Measurements from ENCODE around the gene FBXO46. TPM values are rescaled to one million over a fixed set of nuclear protein-coding genes. Genes with fewer than 3 reads are reported as not detected.

FBXO46 gene
- total and polyA plus RNA-seq, 2 of the 4 experiments (the other 2 are of a cell fraction): 3.0 to 6.8 TPM

DNA sequence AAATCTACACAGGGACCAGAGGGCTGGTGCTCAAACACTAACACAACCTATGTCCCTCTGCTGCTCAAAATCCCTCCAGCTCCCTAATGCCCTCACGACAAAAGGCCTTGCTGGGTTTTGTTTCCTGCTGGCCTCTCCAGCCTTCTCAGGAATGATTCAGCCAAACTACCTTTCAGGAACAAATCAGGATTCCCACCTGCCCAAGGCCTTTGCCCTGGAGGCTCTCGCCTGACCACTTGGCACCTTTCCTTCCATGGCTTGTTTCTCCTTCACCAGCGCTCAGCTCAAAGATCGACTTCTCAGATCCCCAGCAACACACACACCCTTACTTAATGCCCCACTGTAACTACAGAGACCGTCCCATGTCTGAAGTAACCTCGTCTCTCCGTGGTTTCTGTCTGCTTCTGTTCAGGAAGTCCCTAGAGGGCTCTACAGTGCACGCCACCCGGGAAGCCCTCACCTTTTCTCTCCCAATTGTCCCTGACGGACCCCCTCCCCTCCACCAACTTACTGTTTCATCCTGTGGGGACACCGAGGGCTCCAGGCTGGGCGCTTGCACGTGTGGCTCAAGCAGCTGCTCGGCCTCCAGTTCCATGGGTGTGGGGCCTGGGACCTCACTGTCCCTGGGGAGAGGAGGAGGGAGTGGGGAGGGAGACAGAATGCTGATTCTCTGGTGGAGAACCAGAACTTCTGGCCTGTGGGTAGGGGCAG lies 41.6 kb upstream of the FBXO46 start:
- TF ChIP-seq POLR2A (IDR thresholded peaks at IDR 0.05; ENCODE audit: low read depth, low read length): no peak
- TF ChIP-seq RCOR1 (IDR thresholded peaks at IDR 0.05; ENCODE audit: insufficient replicate concordance, low read length): no peak
- TF ChIP-seq, protein P1, sequence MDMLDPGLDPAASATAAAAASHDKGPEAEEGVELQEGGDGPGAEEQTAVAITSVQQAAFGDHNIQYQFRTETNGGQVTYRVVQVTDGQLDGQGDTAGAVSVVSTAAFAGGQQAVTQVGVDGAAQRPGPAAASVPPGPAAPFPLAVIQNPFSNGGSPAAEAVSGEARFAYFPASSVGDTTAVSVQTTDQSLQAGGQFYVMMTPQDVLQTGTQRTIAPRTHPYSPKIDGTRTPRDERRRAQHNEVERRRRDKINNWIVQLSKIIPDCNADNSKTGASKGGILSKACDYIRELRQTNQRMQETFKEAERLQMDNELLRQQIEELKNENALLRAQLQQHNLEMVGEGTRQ (IDR thresholded peaks at IDR 0.05; ENCODE audit: low read depth, low read length): no peak
- TF ChIP-seq MAFK (IDR thresholded peaks at IDR 0.05; ENCODE audit: low read depth, low read length): no peak
- no peak for TF ChIP-seq RFX5 (IDR thresholded peaks at IDR 0.05; ENCODE audit: low read depth, low read length)
- TF ChIP-seq MAZ (IDR thresholded peaks at IDR 0.05; ENCODE audit: borderline replicate concordance, low read depth, low read length): no peak
- no peak for TF ChIP-seq CEBPB (IDR thresholded peaks at IDR 0.05; ENCODE audit: low read depth, low read length)
- no peak for TF ChIP-seq FOS (IDR thresholded peaks at IDR 0.05; ENCODE audit: low read depth, low read length)
- TF ChIP-seq, protein P2, sequence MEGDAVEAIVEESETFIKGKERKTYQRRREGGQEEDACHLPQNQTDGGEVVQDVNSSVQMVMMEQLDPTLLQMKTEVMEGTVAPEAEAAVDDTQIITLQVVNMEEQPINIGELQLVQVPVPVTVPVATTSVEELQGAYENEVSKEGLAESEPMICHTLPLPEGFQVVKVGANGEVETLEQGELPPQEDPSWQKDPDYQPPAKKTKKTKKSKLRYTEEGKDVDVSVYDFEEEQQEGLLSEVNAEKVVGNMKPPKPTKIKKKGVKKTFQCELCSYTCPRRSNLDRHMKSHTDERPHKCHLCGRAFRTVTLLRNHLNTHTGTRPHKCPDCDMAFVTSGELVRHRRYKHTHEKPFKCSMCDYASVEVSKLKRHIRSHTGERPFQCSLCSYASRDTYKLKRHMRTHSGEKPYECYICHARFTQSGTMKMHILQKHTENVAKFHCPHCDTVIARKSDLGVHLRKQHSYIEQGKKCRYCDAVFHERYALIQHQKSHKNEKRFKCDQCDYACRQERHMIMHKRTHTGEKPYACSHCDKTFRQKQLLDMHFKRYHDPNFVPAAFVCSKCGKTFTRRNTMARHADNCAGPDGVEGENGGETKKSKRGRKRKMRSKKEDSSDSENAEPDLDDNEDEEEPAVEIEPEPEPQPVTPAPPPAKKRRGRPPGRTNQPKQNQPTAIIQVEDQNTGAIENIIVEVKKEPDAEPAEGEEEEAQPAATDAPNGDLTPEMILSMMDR (conservative IDR thresholded peaks at IDR 0.05; ENCODE audit: low read depth, low read length): no peak
- no peak for TF ChIP-seq NFE2L2 (IDR thresholded peaks at IDR 0.05; ENCODE audit: low read depth, low read length)
- TF ChIP-seq CHD1 (IDR thresholded peaks at IDR 0.05; ENCODE audit: low read depth, low read length): no peak
- TF ChIP-seq MXI1 (IDR thresholded peaks at IDR 0.05; ENCODE audit: borderline replicate concordance, low read depth, low read length): no peak
- no peak for TF ChIP-seq BHLHE40 (IDR thresholded peaks at IDR 0.05; ENCODE audit: low read depth, low read length)
- Histone ChIP-seq H3K36me3 (ENCODE audit: control insufficient read depth, insufficient read depth, low read length) (peaks cover 21% of the 10 kb centered on the region; the same call in 1 of the 2 replicates), H3K9me1 (ENCODE audit: insufficient read depth, low read length) (no peaks in the 10 kb centered on the region; the same call in 1 of the 2 replicates), H3K27ac (ENCODE audit: insufficient read depth, low read length) (no peak overlapping the region), H4K8ac (ENCODE audit: low read depth in 2 of 2, low read length in 2 of 2) (no peak overlapping the region), H4K91ac (ENCODE audit: insufficient read depth, low read depth, low read length) (no peak overlapping the region), H2AK5ac (ENCODE audit: low read depth, low read length) (no peak overlapping the region), H2AK9ac (replicated peaks; ENCODE audit: low read depth, low read length, poor library complexity) (peak overlapping the region; percentile 62), H3K4me2 (ENCODE audit: low read depth, low read length) (no peak overlapping the region), H4K20me1 (ENCODE audit: insufficient read depth, low read length) (peaks cover 14% of the 10 kb centered on the region), H3K27me3 (ENCODE audit: control insufficient read depth, insufficient read depth, low read length) (no peaks in the 10 kb centered on the region), H2BK15ac (ENCODE audit: low read depth, low read length) (no peak overlapping the region), H3K79me1 (ENCODE audit: low read depth in 1 of 2, low read length in 2 of 2) (peaks cover 4 to 6% of the 10 kb centered on the region in 2 experiments; a peak in 2 of 4 replicates), H3K4me1 (ENCODE audit: control insufficient read depth, insufficient read depth, low read length) (no peaks in the 10 kb centered on the region), H3K56ac (ENCODE audit: extremely low read depth, insufficient read depth, low read length) (no peak overlapping the region), H3K14ac (replicated peaks; ENCODE audit: low read depth, low read length) (no peak overlapping the region), H3K9me3 (ENCODE audit: control insufficient read depth, insufficient read depth, low read length) (no peaks in the 10 kb centered on the region), H3K4ac (ENCODE audit: low read depth, low read length) (no peak overlapping the region), H3K4me3 (ENCODE audit: insufficient read depth, low read depth, low read length) (no peak overlapping the region), H3K9ac (ENCODE audit: low read depth, low read length) (no peak overlapping the region), H2BK5ac (ENCODE audit: low read depth, low read length, poor library complexity, severe bottlenecking) (no peak overlapping the region), H2AFZ (replicated peaks; ENCODE audit: low read length, poor library complexity) (no peak overlapping the region), H2BK120ac (ENCODE audit: low read depth, low read length) (no peak overlapping the region), H4K5ac (ENCODE audit: low read depth, low read length) (no peak overlapping the region), H3K18ac (ENCODE audit: low read depth, low read length) (no peak overlapping the region), H2BK20ac (ENCODE audit: low read depth, low read length) (no peak overlapping the region), H3K23ac (ENCODE audit: low read depth, low read length) (no peak overlapping the region)
- dilution Hi-C loops (cut with HindIII; ENCODE audit: low sequenced_read_pairs, unreplicated experiment): no loop called here
- ATAC-seq (ENCODE audit: low read depth): no peak
- in situ Hi-C loops (cut with MboI; ENCODE audit: low sequenced_read_pairs): no loop called here
- intact Hi-C loops (cut with micrococcal nuclease): no loop called here
- no TSS peak for BruUV-seq (replicated peaks)
- 98% methylated on average over 4 of the region's 14 CpGs; no CpG with 5 or more reads in 1 of the 2 experiments for WGBS, 2 experiments (ENCODE audit: extremely low coverage in 2 of 2, insufficient read length in 1 of 2)
- ChIA-PET CTCF (no interaction called here), POLR2A (ENCODE audit: unreplicated experiment) (no interaction called here)
- no peak for DNase-seq

Data from IMR-90 (cell line).